Non-pigmented ciliary epithelial cell (primary cell): ENCODE measurements around the gene CYP27C1.
"Not testable (repeated sequence)": the region's sequence is repeated elsewhere in the genome, so short reads cannot be mapped to it uniquely, and the experiment has no call there.

ENCODE experiments used
- DNase-seq: peaks from one replicate; pipeline ENCODE4 v3.0.0-alpha.2; 2010; ENCODE audit warnings: low read depth

CYP27C1 gene

DNA sequence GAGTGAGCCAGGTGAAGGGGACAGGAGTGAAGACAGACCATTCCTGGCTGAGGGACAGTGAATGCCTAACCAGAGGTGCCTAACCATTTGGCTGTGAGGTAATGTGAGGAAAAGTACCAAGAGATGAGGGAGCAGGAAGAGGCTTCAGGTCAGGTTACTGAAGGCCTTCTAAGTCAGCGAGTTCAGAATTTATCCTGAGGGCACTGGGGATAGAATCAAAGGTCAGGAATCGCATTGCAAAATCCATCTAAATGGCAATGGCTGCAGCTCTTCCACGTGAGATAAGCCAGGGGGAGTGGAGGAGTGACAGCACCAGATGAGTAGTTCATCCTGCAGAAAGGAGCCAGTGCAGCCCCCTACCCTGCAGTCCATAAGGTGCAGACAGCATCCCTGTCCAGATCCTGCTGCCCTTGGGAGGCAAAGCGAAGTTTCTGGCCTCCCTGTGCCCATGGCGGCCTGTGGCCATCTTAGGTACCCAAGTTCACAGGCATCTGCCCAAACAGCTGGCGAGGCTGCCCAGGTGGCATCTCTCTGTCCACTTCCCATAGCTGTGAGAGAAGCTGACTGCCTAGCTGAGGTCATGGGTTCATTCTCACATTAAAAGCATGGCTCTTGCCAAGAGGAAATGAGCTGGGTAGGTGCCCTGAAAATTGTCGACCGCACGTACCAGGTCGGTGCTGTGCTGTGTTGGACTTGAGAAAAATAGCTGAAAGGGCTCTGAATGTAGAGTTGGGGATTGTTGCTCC is 49.5 kb downstream of the CYP27C1 start:
- no peak for DNase-seq

DNA sequence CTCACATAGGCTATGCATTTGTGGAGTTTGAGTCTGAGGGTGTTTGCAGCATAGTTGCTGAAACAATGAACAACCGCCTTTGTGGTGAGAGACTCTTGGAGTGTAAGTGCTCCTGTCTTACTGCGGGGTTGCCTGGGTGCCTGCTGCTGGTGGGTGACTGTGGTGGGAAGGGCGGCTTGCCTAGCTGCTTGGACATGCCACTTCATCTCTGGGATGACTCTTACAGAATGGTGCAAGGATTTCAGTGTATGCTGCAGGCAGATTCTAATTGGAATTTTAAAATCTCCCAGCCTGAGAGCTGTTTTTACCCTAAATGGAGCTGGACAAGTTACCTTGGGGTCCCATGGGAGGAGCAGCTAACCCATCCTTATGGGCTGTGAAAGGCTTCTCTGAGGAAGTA is 50.1 kb downstream of the CYP27C1 start:
- DNase-seq = no peak

- no peak for DNase-seq
These were observed 50.9 kb downstream of the CYP27C1 start for GRCh38 chr2:127169066-127169660.

GRCh38 chr2:127166231-127166860 is 53.8 kb downstream of the CYP27C1 start:
- DNase-seq = no peak

GRCh38 chr2:127165539-127165935 is 54.6 kb downstream of the CYP27C1 start:
- no peak for DNase-seq

DNA sequence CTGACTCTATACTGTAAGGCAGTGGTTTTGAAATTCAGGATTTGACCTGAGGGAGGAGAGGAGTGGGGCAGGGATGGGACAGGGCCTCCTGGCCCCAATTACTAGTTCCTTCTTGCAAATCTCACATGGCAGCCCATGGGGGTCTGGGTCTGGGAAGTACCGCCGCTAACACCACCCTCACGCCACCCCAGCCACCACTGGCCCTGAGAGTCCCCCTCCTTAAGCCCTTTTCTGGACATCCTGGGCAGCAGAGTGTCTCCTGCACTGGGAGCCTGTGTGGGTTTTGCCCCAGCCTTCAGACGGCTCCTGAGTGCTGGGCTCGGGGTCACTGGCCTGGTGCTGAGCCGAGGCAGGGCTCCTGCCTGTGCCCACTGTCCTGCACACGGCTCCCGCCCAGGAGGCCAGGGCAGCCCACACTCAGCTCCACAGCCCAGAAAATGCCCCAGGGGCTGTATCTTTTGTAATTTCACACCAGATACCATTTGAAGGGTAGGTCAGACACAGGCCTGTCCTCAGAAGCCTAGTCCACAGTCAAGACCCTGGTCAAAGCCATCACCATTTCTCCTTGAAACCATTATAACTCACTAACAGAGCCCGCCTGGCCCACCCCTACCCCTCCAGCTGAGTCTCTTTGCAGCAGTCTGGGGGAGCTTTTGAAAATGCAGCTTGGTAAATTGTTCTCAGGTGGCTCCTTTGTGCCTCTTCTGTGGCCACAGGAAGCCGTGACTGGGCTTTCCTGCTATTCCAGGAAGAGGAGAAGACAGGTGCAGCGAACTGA is 55.1 kb downstream of the CYP27C1 start:
- no peak for DNase-seq

DNA sequence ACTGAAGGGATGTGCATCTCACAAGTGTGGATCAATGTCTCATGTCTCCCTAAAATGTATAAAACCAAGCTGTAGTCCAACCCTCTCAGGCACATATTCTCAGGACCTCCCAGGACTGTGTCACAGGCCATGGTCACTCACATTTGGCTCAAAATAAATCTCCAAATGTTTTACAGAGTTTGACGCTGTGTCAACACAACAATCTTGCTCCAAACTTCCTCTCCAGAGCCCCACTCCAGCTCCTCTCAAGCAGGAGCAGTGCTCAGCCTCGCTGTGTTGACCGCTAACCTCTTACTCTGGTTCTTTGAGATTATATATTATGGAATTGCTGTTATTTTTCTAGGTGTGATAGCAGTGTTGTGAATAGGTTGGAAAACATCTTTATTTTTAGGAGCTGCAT is 56.2 kb downstream of the CYP27C1 start:
- DNase-seq = no peak

DNA sequence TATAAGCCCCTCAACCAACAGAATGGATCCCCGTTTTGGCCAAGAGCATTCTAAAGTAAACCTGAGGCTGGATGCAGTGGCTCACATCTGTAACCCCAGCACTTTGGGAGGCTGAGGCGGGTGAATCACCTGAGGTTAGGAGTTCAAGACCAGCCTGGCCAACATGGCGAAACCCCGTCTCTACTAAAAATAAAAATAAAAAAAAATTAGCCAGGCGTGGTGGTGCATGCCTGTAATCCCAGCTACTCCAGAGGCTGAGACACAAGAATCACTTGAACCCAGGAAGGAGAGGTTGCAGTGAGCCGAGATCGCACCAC is 57.1 kb downstream of the CYP27C1 start:
- not testable (repeated sequence) for DNase-seq

DNA sequence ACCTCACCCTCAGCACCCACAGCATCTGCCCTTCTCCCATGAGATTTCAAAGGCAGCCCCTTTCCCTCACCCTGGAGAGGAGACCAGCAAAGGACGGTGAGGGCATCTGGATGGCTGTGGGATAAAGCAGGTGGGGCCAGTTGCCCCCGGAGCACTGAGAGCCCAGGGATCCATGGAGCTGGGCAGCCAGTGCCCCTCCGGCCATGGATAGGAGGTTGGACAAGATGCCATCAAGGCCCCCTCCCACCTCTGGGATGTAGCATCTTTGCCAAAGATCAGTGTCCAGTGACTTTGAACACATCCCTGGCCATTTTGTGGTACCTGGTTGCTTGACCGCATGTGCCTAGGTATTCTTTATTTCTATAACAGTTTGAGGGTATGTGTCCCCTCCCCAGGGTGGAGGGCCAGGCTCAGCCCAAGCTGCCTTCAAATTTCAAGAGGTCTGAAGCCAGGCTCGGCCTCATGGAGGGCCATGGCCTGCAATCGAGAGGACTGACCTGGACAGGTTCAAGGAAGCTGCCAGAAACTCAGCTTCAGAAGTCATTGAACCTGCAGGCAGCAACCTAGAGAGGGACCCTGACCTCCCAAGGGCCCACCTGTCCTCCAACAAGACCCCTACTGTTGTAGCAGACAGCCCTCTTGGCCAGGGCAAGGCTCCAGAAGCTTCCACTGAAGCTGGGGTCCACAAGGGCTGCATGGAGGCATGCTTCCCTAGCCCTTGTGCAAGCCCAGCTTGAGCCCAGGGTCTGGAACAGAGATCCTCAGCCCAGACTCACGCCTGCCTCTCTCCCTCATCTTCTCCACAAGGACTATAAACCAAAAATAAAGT is 57.6 kb downstream of the CYP27C1 start:
- no peak for DNase-seq

DNA sequence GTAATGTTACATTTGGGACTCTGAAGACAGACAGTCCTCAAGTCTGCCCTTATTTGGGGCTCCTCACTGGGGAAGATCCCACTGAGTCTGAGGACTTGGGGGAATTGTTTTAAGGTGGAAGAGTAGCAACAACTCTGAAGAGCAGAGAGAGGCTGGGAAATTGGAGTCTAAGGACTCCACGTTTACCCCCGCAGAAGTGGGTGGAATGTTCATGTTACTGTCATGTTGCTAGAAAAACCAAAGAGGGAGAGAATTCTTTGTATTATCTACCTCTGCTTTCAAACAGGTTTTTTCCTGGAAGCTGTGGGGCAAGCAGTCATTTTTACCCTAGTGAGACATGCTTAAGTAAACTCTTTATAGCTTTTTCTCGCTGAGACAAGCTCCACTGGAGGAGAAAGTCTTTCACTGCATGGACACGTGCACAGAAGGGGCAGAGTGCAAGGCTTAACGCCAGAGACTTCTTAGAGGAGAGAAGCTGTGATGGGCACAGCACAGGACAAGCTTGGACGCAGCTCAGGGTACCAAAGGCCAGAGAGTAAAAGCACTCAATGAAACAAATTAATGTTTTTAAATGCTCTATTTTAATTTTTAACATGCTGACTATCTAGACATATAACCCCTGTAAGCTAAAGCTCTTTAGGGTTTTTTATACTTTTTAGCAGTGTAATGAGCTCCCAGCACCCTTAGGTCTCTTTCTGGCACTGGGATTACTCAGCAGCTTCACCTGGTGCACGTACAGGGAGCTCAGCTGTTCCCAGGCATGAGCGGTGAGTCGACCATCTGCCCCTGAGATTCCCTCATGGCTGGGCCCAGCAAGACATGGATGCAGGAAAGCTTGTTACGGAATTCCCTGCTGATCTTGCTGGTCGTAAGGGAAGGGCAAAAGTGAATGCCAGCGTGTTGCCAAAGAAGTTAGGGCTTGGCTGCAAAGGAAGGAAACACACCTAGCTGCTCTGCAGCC is 58.6 kb downstream of the CYP27C1 start:
- no peak for DNase-seq

DNA sequence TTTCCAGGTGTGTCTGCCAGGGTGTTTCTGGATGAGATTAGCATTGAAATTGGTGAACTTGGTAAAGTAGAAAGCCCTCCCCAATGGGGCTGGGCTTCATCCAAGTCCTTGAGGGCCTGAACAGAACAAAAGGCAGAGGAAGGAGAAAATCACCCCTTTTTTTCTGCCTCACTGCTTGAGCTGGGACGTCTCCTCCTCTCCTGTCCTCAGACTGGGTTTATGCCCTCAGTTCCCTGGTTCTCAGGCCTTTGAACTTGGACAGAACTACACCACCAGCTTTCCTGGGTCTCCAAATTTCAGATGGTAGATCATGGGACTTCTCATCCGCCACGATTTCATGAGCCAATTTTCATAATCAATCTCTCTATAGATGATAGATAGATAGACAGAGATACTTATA is 59.4 kb downstream of the CYP27C1 start:
- DNase-seq = no peak

- DNase-seq = no peak
These were observed 60.6 kb downstream of the CYP27C1 start for GRCh38 chr2:127159543-127159942.

GRCh38 chr2:127158614-127159290 is 61.3 kb downstream of the CYP27C1 start:
- DNase-seq = no peak

DNA sequence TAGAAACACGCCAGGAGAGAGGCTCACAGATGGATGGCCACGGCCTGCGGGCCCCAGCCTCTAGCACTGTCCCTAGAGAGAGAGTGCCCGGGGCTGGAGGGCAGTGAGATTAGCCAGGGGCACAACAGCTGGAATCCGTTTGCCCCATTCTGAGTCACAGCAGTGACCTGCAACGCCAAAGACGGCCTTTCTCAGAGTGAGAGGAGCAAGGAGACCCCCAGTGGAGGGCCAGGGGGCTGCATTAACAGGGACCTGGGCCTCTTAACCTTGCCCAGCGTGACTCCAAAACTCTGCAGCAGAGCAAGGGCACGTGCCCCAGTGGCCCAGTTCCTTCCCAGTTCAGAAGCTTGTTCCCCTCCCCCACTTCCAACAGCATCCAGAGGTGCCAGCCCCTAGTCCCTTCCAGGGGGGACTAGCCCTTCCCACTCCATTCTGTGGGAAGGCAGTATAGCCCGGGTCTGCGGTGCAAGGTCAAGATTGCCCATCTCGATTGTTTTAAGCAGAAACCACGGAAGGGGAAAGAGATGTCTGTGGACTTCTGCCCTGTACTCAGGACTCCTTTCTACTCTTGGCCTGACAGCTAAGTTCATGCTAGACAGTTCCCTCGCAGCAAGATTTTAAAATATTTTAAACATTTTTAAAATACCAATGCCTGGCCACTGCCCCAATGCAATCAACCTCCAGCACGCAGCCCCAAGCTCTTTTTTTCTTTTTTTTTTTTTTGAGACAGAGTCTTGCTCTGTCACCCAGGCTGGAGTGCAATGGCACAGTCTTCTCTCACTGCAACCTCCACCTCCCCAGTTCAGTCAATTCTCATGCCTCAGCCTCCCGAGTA is 62.2 kb downstream of the CYP27C1 start:
- DNase-seq = no peak

- no peak for DNase-seq
These were observed 63.0 kb downstream of the CYP27C1 start for GRCh38 chr2:127157114-127157513.

DNA sequence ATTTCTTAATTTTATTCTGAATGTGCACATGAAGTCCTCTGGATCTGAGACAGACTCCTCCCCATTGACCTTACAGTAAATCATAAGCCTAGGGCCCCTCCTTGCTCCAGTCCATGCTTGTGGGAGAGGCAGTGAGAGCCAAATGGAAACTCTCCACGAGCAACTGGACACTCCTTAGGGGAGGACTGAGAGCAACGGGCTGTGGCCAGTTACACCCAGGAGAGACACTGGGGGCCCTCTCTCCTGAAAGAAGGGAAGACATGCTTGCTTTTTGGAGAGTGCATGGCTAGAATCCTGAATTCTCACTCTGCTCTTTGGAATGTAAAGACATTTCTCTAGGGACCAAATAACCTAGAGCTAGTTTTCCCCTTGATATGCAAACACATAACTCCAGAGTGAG is 64.2 kb downstream of the CYP27C1 start:
- no peak for DNase-seq

- DNase-seq = no peak
These were observed 65.0 kb downstream of the CYP27C1 start for GRCh38 chr2:127155028-127155581.

- DNase-seq = no peak
These were observed 65.7 kb downstream of the CYP27C1 start for GRCh38 chr2:127154396-127154795.

- DNase-seq = peak; percentile 65
These were observed 66.4 kb downstream of the CYP27C1 start for GRCh38 chr2:127153691-127154158.
